ENCODE results near the gene TMPRSS7.

DNA sequence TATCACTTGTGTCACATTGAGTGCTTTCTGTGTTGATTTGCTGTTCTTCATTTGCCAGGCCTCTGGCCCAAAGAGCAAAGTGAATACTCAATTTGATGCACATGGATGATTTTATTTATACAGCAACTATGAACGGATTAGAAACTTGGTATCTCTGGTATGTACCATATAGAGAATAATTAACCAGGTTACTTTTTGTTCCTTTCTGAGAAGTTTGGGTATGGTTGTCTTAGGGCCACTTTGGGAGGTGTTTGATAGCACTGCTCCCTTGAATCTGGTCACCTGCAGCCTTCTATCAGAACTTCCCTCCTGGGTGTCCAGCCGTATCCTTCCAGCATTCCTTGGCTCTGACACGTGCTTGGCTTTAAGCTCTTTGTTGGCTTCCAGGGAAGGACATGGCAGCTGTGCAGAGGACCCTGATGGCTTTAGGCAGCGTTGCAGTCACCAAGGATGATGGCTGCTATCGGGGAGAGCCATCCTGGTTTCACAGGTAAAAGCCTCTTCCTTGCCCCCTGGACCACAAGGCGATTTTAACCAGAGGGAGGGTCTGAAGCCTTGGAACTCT, 23.1 kb upstream of the TMPRSS7 start:
- TF ChIP-seq GABPA (IDR thresholded peaks at IDR 0.05; ENCODE audit: low read depth) = no peak
- TF ChIP-seq CTCF (IDR thresholded peaks at IDR 0.05) = no peak
- no peak for TF ChIP-seq SMC3 (IDR thresholded peaks at IDR 0.05; ENCODE audit: low read depth, low read length)

Data from SK-N-SH (cell line).